HepG2 (cell line): ENCODE measurements around the gene GNG4. TPM values are rescaled to one million over a fixed set of nuclear protein-coding genes. Genes with fewer than 3 reads are reported as not detected.

ENCODE experiments used
- KAT2B ChIP-seq: fragments of 150-350 bp; IDR thresholded peaks from 2 replicates; pipeline ENCODE4 v1.6.1; 2014; ENCODE audit warnings: low read depth, low read length, borderline replicate concordance
- MLX ChIP-seq: IDR thresholded peaks from 2 replicates; pipeline ENCODE4 v1.6.1; 2016
- PAX8 ChIP-seq: sonication (generic); formaldehyde crosslinking; IDR thresholded peaks from 2 replicates; pipeline ENCODE4 v1.8.0; 2022; ENCODE audit warnings: mild to moderate bottlenecking, missing genetic modification reagents, borderline replicate concordance
- RFX5 ChIP-seq: IDR thresholded peaks from 2 replicates; pipeline ENCODE4 v1.6.1; 2011; ENCODE audit warnings: low read depth, low read length, improper control_type of control experiment
- SMC3 ChIP-seq: IDR thresholded peaks from 2 replicates; pipeline ENCODE4 v1.6.1; 2011; ENCODE audit warnings: low read length, improper control_type of control experiment
- SPEN ChIP-seq: sonication (generic); formaldehyde crosslinking; IDR thresholded peaks from 2 replicates; pipeline ENCODE4 v1.5.1; 2020; ENCODE audit warnings: low read depth, mild to moderate bottlenecking, missing genetic modification reagents
- TAF1 ChIP-seq: sonication (generic); formaldehyde crosslinking; IDR thresholded peaks from 2 replicates; pipeline ENCODE4 v1.4.0; 2020; ENCODE audit warnings: missing genetic modification reagents
- TIGD3 ChIP-seq: sonication (generic); formaldehyde crosslinking; IDR thresholded peaks from 2 replicates; pipeline ENCODE4 v1.5.1; 2020; ENCODE audit warnings: mild to moderate bottlenecking, missing genetic modification reagents, borderline replicate concordance
- ZBTB49 ChIP-seq: sonication (generic); formaldehyde crosslinking; IDR thresholded peaks from 2 replicates; pipeline ENCODE4 v1.4.0; 2020; ENCODE audit warnings: missing genetic modification reagents, borderline replicate concordance
- ZMYM4 ChIP-seq: sonication (generic); formaldehyde crosslinking; IDR thresholded peaks from 2 replicates; pipeline ENCODE4 v1.8.1; 2023; ENCODE audit warnings: mild to moderate bottlenecking, missing genetic modification reagents
- ZNF143 ChIP-seq: sonication (generic); formaldehyde crosslinking; IDR thresholded peaks from 2 replicates; pipeline ENCODE4 v1.4.0; 2020; ENCODE audit warnings: missing genetic modification reagents
- ZNF207 ChIP-seq: fragments of 450-650 bp; IDR thresholded peaks from 2 replicates; pipeline ENCODE4 v1.6.1; 2016; ENCODE audit warnings: antibody characterized with exemption, borderline replicate concordance
- ZNF331 ChIP-seq: sonication (generic); formaldehyde crosslinking; IDR thresholded peaks from 2 replicates; pipeline ENCODE4 v1.4.0; 2020; ENCODE audit warnings: missing genetic modification reagents
- ZNF569 ChIP-seq: sonication (generic); formaldehyde crosslinking; IDR thresholded peaks from 2 replicates; pipeline ENCODE4 v1.5.0; 2020; ENCODE audit warnings: mild to moderate bottlenecking, missing genetic modification reagents, moderate library complexity, borderline replicate concordance
- ZNF580 ChIP-seq: IDR thresholded peaks from 2 replicates; pipeline ENCODE4 v1.6.1; 2016; ENCODE audit warnings: low read depth, borderline replicate concordance
- ZNF598 ChIP-seq: sonication (generic); formaldehyde crosslinking; IDR thresholded peaks from 2 replicates; pipeline ENCODE4 v1.5.1; 2020; ENCODE audit warnings: mild to moderate bottlenecking, missing genetic modification reagents, borderline replicate concordance
- ZNF710 ChIP-seq: sonication (generic); formaldehyde crosslinking; IDR thresholded peaks from 2 replicates; pipeline ENCODE4 v1.5.0; 2020; ENCODE audit warnings: mild to moderate bottlenecking, missing genetic modification reagents, borderline replicate concordance
- ZNF790 ChIP-seq: sonication (generic); formaldehyde crosslinking; IDR thresholded peaks from 2 replicates; pipeline ENCODE4 v1.8.0; 2022; ENCODE audit warnings: missing genetic modification reagents, mild to moderate bottlenecking, borderline replicate concordance
- ZNF800 ChIP-seq: sonication (generic); formaldehyde crosslinking; IDR thresholded peaks from 2 replicates; pipeline ENCODE4 v1.4.0; 2020; ENCODE audit warnings: missing genetic modification reagents
- ZNF891 ChIP-seq: sonication (generic); formaldehyde crosslinking; IDR thresholded peaks from 2 replicates; pipeline ENCODE4 v1.5.0; 2020; ENCODE audit warnings: mild to moderate bottlenecking, missing genetic modification reagents
- ZSCAN31 ChIP-seq: sonication (generic); formaldehyde crosslinking; IDR thresholded peaks from 2 replicates; pipeline ENCODE4 v1.5.0; 2020; ENCODE audit warnings: low read depth, mild to moderate bottlenecking, missing genetic modification reagents
- polyA plus RNA-seq, 8 experiments: library from polyadenylated mRNA; depleted of rRNA in 3 of 8; stranded (reverse) in 7 of 8; unstranded in 1 of 8; fragments of >200 nt; fragmentation: Illumina TruSeq in 4 of 8; extraction: Trizol in 4 of 8; gene quantifications; 2 replicates each; pipeline versions ENCODE4 v1.2.1 to v1.2.3, GENCODE V29; 2011 to 2016; ENCODE audit warnings: low read depth in 4 of 8, missing spikeins in 1 of 8, mixed read lengths in 1 of 8; ENCODE audit not compliant: insufficient read depth in 1 of 8
- total RNA-seq, 5 experiments: library from RNA; depleted of rRNA; stranded (reverse); fragments of >200 nt; fragmentation: Illumina TruSeq; extraction: Trizol; gene quantifications; 2 replicates each; pipeline ENCODE4 v1.2.3, GENCODE V29; 2016; ENCODE audit warnings: low read depth in 1 of 5

Gene GNG4
- total and polyA plus RNA-seq, 2 of the 13 experiments (the other 11 are each of a cell fraction or from before 2014, with no cell fraction given) = 27.1 to 69.5 TPM

GRCh38 chr1:235504494-235505222 lies 144.9 kb downstream of the GNG4 start (continued):
- TF ChIP-seq TIGD3 (CRISPR knock-in tag) (no peak), ZSCAN31 (CRISPR knock-in tag) (peak; percentile 72), ZNF331 (CRISPR knock-in tag) (peak; percentile 58; the same call in 1 of the 2 replicates), ZNF800 (CRISPR knock-in tag) (peak; percentile 90), ZNF580 (CRISPR knock-in tag) (peak; percentile 92), SMC3 (no peak), MLX (CRISPR knock-in tag) (peak; percentile 57; the same call in 1 of the 2 replicates), KAT2B (no peak), ZNF790 (CRISPR knock-in tag) (no peak), ZBTB49 (no peak), ZNF143 (CRISPR knock-in tag) (peak; percentile 97), SPEN (CRISPR knock-in tag) (peak; percentile 91), ZMYM4 (CRISPR knock-in tag) (peak; percentile 82), ZNF598 (CRISPR knock-in tag) (peak; percentile 78), ZNF569 (peak; percentile 48; the same call in 1 of the 2 replicates), PAX8 (CRISPR knock-in tag) (no peak), TAF1 (CRISPR knock-in tag) (peak; percentile 83; the same call in 1 of the 2 replicates), ZNF207 (no peak), ZNF710 (CRISPR knock-in tag) (no peak; the same call in 1 of the 2 replicates), ZNF891 (CRISPR knock-in tag) (no peak; the same call in 1 of the 2 replicates), RFX5 (peak; percentile 26; the same call in 1 of the 2 replicates)
